IPS-15b (cell line): ENCODE data around the gene CDKN1C.

Source experiments
- H3K27me3 ChIP-seq: one replicate; pipeline ENCODE4 v1.6.1; 2013; ENCODE audit warnings: low read length; ENCODE audit not compliant: control insufficient read depth, insufficient read depth
- H3K36me3 ChIP-seq: one replicate; pipeline ENCODE4 v1.6.1; 2013; ENCODE audit warnings: low read length; ENCODE audit not compliant: control insufficient read depth, insufficient read depth
- H3K4me1 ChIP-seq: one replicate; pipeline ENCODE4 v1.6.1; 2013; ENCODE audit warnings: mild to moderate bottlenecking, low read length; ENCODE audit not compliant: control insufficient read depth, insufficient read depth
- H3K4me3 ChIP-seq: one replicate; pipeline ENCODE4 v1.5.1; 2013; ENCODE audit warnings: low read depth, low read length
- H3K9ac ChIP-seq: one replicate; pipeline ENCODE4 v1.6.1; 2013; ENCODE audit warnings: low read depth, mild to moderate bottlenecking, low read length
- H3K9me3 ChIP-seq: one replicate; pipeline ENCODE4 v1.6.1; 2013; ENCODE audit warnings: mild to moderate bottlenecking, low read length; ENCODE audit not compliant: control insufficient read depth, insufficient read depth

CDKN1C gene

DNA sequence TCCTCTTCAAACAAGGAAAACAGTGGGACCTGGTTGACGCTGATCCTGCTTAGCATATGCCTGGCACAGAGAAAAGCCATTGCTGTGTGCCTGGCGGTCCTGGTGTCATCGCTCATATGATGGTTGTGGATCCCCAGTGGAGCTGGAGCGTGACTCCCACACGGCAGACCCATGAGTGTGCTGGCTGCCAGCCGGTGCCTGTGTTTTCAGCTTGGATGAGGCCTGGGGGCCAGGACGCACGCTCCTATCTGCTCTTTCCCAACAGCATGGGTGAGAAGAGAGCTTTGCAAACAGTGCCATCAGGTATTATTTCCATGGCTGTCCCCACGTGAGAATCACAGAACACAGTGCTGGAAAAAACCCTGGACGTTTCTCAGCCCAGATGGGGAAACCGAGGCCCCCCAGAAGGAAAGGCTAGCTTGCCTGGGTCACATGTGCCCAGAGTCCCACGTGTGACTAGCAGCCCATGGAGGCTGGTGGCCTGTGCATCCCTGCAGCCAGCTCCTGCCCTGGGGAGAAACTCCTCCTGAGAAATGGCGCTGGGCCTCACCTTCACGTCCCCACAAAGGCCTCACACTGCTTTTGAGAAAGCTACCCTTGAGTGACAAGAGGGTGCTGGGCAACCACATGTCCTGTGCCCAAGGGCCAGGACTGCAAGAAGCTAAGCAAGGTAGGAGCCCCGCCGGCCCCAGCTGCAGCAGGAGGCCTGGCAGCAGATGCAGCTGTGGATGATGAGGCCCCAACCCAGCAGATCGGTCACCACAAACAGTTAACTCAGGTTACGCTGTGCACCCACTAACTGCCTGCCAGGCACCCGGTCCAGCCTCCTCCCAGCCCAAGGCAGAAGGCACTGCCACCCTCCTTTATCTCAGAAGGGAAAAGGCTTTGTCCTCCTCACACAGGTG lies 4.2 kb downstream of the CDKN1C start:
- Histone ChIP-seq H3K4me1 (peaks cover 2% of the 10 kb centered on the region), H3K4me3 (no peak overlapping the region), H3K36me3 (peaks cover 3% of the 10 kb centered on the region), H3K27me3 (peaks cover 32% of the 10 kb centered on the region), H3K9ac (no peak overlapping the region), H3K9me3 (no peaks in the 10 kb centered on the region)

DNA sequence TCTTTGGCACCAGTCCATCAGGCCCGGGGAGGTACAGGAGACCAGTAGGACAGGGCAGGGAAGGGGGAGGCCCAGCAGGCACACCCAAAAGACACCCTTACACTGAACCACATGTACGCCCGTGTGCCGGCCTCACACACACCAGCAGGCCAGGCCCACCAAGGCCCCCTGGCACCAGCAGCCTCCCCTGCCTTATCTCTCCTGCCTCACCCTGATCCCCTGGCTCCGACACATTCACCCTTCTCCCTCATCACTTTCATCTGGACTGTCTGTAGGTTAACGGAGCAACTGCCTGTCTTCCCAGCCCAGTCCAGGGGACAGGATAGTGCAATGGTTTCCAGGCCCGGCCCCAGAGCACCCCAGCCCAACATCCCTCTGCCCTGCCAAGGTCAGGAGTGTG lies 4.9 kb downstream of the CDKN1C start:
- H3K9ac ChIP-seq = no peak overlapping the region

DNA sequence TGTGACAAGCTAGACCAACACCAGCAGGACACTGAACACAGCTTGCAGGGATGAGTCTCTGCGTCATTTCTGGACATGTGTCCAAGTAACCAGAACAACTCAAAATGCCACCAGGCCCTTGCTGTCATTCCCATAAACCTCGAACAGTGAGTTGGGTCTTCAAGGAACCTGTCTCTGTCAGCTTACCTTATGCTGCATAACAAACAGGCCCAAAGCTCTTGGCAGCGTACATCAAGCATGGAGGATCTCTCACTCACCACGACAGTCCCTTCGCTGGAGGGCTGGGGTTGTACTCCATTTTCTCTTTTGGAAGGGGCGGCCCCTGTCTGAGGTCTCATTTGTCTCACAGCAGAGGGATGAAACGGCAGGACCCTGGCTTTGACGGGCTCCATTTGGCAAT lies 6.8 kb downstream of the CDKN1C start:
- peaks cover 3% of the 10 kb centered on the region for H3K36me3 ChIP-seq
- H3K27me3 ChIP-seq = peaks cover 32% of the 10 kb centered on the region
- H3K4me1 ChIP-seq = peaks cover 2% of the 10 kb centered on the region
- H3K9ac ChIP-seq = no peak overlapping the region
- no peak overlapping the region for H3K4me3 ChIP-seq
- H3K9me3 ChIP-seq = no peaks in the 10 kb centered on the region

More for the DNA sequence above, 4.9 kb downstream of the CDKN1C start:
- H3K4me3 ChIP-seq = no peak overlapping the region
- H3K9me3 ChIP-seq = no peaks in the 10 kb centered on the region
- peaks cover 31% of the 10 kb centered on the region for H3K27me3 ChIP-seq
- H3K4me1 ChIP-seq = peaks cover 2% of the 10 kb centered on the region
- peaks cover 3% of the 10 kb centered on the region for H3K36me3 ChIP-seq

DNA sequence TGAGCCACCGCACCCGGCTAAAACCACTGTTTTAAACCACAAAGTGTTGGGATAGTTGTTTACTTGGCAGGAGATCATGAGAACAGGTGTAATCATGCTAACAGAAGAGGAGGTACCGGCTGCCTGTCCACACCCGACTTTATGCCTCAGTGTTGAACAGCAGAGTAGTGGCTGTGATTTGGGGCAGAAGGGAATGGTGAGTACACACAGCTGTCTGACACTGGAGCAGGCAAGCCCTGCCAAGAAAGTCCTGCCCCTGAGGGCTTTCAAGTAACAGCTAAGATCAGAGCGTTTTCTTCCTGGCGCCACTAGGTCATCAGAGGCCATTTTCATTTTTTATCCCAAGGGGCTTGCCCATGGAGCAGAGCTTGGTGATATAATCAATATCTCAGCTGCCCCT lies 8.1 kb downstream of the CDKN1C start:
- H3K36me3 ChIP-seq = no peaks in the 10 kb centered on the region
- H3K4me3 ChIP-seq = no peak overlapping the region
- H3K4me1 ChIP-seq = peaks cover under 1% of the 10 kb centered on the region
- no peaks in the 10 kb centered on the region for H3K9me3 ChIP-seq
- peaks cover 22% of the 10 kb centered on the region for H3K27me3 ChIP-seq
- no peak overlapping the region for H3K9ac ChIP-seq

DNA sequence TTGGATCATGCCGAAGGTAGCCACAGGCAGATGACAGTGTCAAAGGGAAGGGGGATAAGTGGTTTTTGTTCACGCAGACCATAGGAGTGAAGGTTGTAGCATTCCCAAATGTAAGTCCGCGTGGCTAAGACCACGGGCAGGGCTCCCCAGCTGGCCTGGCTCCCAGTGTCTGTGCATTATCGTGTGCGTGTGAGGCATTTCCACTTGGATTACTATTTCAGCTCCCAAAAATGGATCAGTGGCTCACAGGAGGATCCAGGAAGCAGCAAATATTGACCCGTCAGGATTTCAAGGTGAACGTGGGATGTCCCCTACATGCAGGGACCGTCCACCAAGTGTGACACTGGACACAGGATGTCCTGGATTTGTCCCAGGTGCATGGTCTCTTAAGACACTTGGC lies 10.6 kb downstream of the CDKN1C start:
- peaks cover 17% of the 10 kb centered on the region for H3K27me3 ChIP-seq

DNA sequence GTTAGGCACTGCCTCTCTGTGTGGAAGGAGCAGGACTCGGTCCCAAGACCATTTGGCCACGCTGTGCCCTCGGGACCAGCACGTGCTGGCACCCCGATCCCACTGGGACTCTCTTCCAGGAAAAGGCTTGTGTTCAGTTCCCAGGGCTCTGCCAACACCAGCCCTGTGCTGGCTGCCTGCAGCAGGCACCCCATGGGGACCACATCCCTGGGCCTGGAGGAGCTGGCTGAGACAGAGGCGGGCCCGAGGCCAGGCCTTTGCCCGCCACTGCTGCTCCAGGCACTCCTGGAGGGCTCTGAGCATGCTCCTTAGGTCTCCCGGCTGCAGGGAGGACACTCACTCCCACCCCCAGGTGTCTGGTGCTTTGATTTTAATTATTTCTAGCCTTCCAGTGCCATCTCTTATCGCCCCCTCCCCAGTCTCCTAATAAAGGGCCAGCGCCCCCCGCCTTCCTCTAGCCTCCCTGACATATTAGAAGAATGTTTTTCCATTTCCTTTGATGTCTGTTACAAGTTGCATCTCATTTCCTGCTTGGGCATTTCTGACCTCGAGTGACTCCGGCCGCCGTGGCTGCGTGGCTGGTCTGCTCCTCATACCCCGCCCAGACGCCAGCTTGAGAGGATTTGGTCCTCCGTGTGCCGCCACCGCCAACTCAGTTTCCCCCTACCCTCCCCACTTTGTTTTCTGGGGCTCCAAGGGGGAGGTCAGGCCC lies 14.4 kb downstream of the CDKN1C start:
- Histone ChIP-seq H3K4me1 (peaks cover 5% of the 10 kb centered on the region), H3K36me3 (no peaks in the 10 kb centered on the region), H3K27me3 (peaks cover 35% of the 10 kb centered on the region), H3K9me3 (no peaks in the 10 kb centered on the region), H3K4me3 (no peak overlapping the region), H3K9ac (no peak overlapping the region)

More for the DNA sequence above, 10.6 kb downstream of the CDKN1C start:
- no peaks in the 10 kb centered on the region for H3K4me1 ChIP-seq
- no peaks in the 10 kb centered on the region for H3K9me3 ChIP-seq
- H3K9ac ChIP-seq = no peak overlapping the region
- H3K4me3 ChIP-seq = no peak overlapping the region
- H3K36me3 ChIP-seq = no peaks in the 10 kb centered on the region

DNA sequence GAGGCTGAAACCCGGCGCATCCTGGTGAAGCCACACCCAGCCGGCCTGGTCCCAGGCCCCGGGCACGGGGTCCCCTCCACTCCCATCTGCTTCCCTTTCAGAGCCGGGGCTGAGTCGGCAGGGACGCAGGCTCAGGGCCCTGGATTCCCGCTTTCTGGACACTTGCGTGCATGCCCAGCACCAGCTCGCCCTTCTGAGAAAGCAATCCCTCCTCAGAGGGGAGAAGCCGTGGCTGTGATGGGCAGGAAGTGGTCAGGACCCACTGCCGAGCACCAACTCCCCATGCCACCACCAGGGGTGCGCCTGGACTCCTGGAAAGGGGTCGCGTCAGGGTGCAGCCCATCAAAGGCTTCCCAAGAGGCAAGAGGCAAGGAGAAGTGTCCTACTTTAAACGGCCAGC lies 15.1 kb downstream of the CDKN1C start:
- H3K4me3 ChIP-seq = no peak overlapping the region
- peaks cover 5% of the 10 kb centered on the region for H3K4me1 ChIP-seq
- peaks cover 35% of the 10 kb centered on the region for H3K27me3 ChIP-seq
- no peaks in the 10 kb centered on the region for H3K36me3 ChIP-seq
- no peak overlapping the region for H3K9ac ChIP-seq
- H3K9me3 ChIP-seq = no peaks in the 10 kb centered on the region

DNA sequence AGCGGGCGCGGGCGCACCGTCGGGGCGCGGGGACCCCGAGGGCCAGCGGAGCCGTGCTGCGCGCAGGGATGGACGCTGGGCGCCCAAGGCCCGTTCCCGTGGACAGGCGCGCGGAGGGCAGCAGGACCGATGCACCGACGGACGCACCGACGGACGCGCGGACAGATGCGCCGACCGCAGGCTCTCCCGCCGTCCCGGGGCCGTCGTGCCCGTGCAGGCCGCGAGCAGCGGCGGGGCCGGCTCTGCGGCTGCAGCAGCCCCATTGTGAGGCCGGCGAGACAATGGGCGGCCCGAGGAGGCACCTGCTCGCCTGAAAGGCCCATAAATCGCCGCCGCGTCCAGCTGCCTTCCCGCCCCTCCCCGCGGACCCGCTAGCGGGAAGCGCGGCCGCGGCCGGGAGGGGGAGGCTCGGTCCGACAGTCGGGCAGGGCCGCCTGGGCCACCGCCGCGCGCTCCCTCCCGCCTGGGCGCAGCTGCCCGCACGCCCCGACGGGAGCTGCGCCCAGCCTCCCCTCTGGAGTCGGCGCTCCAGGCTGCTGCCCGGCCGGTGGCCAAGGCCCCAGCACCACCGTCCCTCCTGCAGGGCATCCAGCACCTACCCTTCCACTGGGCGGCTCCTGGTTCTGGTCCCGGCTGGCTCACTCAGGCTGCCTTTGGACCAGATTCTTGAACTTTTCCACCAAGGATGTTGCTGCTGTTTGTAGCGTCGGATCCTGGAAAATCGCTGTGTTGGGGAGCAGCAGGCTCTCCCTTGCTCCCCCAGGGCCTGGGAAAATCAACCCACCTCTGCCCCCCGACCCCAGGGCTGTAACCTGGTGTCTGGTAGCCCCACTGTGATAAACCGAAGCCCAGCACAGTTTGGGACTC lies 15.8 kb downstream of the CDKN1C start:
- H3K4me3 ChIP-seq = no peak overlapping the region
- peaks cover 5% of the 10 kb centered on the region for H3K4me1 ChIP-seq
- peaks cover 38% of the 10 kb centered on the region for H3K27me3 ChIP-seq

DNA sequence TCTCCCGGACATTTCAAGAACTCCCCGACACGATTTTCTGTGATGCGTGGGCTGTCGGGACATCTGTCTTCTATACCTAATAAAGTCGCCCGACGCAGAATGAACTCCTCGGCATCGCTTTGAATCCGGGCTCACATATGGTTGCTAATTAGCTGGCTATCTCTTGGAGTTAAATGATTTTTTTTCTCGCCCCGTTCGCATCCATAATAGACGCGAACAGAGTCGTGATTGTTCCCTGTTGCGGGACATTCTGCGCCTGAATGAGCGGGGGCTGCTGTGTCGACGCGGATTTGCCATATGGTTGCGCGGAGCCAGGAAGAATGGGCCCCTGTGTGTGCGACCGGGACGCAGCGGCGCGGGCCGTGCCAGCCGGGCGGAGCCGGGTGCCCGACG lies 16.4 kb downstream of the CDKN1C start:
- no peaks in the 10 kb centered on the region for H3K9me3 ChIP-seq
- H3K4me1 ChIP-seq = peaks cover 5% of the 10 kb centered on the region
- no peak overlapping the region for H3K9ac ChIP-seq
- no peak overlapping the region for H3K4me3 ChIP-seq
- H3K27me3 ChIP-seq = peaks cover 44% of the 10 kb centered on the region
- no peaks in the 10 kb centered on the region for H3K36me3 ChIP-seq

More for the DNA sequence above, 15.8 kb downstream of the CDKN1C start:
- H3K9ac ChIP-seq = no peak overlapping the region
- no peaks in the 10 kb centered on the region for H3K36me3 ChIP-seq
- no peaks in the 10 kb centered on the region for H3K9me3 ChIP-seq

DNA sequence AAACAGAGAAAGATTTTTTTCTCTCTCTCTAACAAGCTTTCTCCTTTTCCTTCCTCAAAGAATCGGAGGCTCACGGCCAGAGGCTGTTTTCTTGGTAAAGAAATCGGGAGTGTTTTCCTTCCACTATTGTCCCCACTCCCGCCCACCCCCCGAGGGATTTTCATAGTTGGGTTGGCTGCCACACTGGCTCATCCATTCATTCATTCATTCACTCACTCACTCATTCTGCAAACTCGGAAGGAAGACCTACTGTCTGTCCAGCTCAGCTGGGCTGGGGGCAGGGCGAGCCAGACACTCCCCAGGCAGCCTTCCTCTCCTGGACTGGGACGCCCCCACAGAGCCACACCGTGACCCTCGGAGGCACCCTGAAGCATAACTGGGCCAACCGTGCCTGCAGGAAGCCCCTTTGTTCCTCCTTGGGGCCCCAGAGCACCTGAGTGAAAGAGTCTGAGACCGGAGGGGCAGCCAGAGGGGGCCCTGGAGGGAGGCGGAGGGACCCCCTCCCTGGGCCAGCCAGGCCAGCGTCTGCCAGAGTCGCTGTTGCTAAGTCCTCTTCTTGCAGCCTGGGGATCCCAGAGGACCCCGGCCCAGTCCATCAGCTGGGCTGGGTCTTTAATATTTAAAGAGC lies 17.0 kb downstream of the CDKN1C start:
- peaks cover 48% of the 10 kb centered on the region for H3K27me3 ChIP-seq
- H3K4me3 ChIP-seq = no peak overlapping the region
- H3K4me1 ChIP-seq = peaks cover 5% of the 10 kb centered on the region
- H3K9ac ChIP-seq = no peak overlapping the region
- no peaks in the 10 kb centered on the region for H3K9me3 ChIP-seq
- H3K36me3 ChIP-seq = no peaks in the 10 kb centered on the region
